ENCODE data around the gene HSDL1.

Gene HSDL1

DNA sequence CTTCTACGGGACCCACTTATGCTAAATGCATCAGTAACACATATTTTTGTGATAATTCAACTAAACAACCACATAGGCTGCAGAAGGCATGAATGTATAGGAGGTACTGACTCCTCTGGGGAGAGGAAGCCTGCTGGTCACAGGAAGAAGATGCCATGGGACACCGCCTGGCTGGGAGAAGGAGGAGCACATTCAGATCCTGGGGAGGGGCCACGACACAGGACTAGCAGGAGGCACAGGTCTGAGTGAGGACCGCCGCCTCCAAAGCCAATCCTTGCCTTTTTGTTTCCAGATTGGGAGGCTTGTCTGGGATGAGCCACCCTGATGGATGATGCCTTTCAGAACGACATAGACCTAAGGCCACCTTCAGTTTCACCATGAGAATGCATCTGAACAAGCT is 62.9 kb downstream of the HSDL1 start:
- no peak for DNase-seq (ENCODE audit: low spot score)

DNA sequence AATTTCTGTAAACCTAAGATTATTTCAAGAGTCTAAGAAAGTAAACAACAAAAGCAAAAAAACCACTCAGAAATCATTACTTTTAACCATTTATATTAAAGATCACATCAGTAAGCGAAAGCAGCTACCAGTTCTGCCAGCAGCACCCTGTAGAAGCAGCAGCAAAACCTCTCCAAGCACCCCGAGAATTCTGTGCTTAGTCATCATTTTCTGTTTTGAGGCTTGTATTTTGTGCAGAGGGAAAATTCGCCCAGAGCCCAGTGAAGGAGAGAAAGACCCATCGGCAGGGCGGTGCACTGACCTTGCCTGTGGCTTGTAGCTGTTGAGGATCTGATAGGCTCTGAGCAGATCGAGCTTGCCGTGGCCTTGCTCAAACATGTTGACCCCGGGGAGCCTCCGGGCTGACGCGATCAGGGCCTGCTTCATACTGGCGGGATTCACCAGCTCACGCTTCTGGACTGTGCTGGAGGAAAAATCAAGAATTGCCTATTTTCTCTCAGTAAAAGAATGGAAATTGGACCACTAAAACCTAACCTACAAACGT is 63.5 kb downstream of the HSDL1 start:
- DNase-seq (ENCODE audit: low spot score) = no peak

DNA sequence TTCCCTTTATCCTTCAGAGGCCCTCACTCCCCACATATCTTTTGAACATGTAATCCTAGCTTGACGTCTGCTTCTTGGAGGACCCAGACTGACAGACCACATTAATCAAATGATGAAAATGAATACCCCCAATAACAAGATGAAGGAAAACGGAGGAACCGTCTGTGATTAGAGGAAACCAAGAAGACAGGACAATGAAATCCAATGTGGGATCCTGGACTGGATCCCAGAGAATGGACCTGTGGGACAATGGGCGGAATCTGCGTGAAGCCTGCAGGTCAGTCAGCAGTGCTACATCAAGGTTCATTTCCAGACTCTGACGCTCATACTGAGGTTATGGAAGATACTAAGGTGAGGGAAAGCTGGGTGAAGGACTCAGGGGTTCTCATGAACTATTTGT is 64.2 kb downstream of the HSDL1 start:
- no peak for DNase-seq (ENCODE audit: low spot score)

- no peak for DNase-seq (ENCODE audit: low spot score)
These were observed 64.6 kb downstream of the HSDL1 start for GRCh38 chr16:84080378-84080777.

- DNase-seq (ENCODE audit: low spot score) = no peak
These were observed 65.3 kb downstream of the HSDL1 start for GRCh38 chr16:84079664-84080063.

DNA sequence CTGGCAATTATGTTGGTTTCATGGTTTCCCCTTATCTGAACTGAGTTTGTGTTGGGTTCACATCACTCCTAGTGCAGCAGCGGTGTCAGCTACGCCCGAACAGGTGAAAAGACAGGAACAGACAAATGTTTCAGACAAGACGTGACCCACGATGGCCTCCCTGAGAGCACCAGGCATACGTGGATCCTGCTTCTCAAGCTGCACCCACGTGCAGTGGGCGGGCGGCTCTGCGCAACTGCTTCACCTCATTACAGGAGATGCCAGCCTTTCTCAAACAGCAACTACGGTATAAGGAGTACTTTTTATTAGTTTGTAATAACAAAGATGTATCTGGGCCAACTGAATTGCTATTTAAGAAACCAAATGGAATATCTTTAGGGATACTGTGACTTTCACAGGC is 69.6 kb downstream of the HSDL1 start:
- no peak for DNase-seq (ENCODE audit: low spot score)

- DNase-seq (ENCODE audit: low spot score) = no peak
These were observed 70.3 kb downstream of the HSDL1 start for GRCh38 chr16:84074721-84075120.

All from D341Med (cell line).